ENCODE results near the gene TAOK3.

GRCh38 chr12:118290130-118290529, 82.6 kb downstream of the TAOK3 start:
- TF ChIP-seq YY1 (IDR thresholded peaks at IDR 0.05) (no peak), CTCF (IDR thresholded peaks at IDR 0.05; ENCODE audit: low read depth, low read length, missing input control) (no peak), ZBTB33 (IDR thresholded peaks at IDR 0.05) (no peak), HNF4G (IDR thresholded peaks at IDR 0.05) (no peak), RXRA (IDR thresholded peaks at IDR 0.05) (no peak), EGR1 (IDR thresholded peaks at IDR 0.05; ENCODE audit: low read depth in 2 of 2) (no peak), ATF3 (IDR thresholded peaks at IDR 0.05) (no peak), REST (IDR thresholded peaks at IDR 0.05) (no peak), RAD21 (IDR thresholded peaks at IDR 0.05) (no peak), TAF1 (conservative IDR thresholded peaks at IDR 0.05) (no peak), JUND (IDR thresholded peaks at IDR 0.05) (no peak), FOXA2 (IDR thresholded peaks at IDR 0.05) (no peak), SP1 (IDR thresholded peaks at IDR 0.05) (no peak), GABPA (IDR thresholded peaks at IDR 0.05 in 1 of 2, conservative IDR thresholded peaks at IDR 0.05 in 1 of 2) (no peak)
